Kidney glomerular epithelial cell (primary cell): ENCODE results near the gene RAX2.

Source experiments
- DNase-seq: peaks from one replicate; lab custom pipeline; 2025; lab: John Stamatoyannopoulos, UW

RAX2 gene

DNA sequence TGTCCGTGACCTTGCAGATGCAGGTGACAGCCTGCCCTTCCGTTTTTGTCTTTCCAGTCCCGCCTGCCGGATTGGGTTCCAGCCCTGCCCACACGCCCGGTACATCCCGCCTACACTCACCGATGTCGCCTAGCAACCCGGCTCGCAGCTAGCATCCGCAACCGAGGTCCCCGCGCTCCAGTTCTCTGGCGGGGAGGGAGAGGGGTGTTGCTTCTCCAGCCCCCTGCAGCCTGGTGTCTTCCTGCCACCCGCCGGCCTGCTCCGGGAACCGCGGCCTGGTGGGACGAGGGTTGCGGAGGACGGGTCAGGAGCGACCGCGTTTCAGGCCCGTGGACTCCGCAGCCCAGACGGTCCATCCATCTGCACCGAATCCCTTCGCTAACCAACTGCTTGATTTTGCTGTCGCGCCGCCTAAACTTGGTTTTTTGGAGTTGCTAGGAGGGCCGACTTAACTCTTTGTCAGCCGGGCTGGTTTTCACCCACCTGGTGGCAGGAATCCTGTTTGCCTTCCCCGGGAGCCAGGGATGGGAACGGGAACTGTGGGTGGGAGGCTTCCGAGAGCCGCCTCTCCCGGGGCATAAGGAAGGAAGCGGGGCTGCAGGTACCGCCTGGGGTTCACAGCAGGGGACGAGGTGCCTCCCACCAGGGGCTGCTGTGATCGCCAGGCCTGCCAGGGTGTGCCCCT lies 29.5 kb upstream of the RAX2 start:
- no peak for DNase-seq

GRCh38 chr19:3800996-3801395 lies 29.0 kb upstream of the RAX2 start:
- no peak for DNase-seq

- no peak for DNase-seq
Measured at GRCh38 chr19:3798137-3798536, 26.1 kb upstream of the RAX2 start.

DNA sequence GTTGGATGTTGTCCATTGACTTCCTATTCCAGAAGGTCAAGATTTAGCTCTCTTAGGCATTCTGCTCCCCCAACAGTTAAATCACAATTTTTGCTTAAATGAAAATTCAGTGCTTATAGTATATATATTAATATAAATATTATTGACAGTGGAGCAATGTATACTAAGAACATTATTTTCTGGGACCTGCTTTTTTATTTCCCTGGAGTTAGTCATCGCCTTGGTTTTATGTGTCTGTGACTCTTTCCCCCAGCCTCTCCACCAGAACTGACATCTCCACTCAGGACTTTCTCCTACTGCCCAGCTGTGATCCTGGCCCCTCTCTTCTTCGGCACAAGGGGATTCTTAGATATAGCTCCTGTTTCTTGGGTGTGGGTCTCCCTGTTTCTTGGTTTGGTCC lies 24.3 kb upstream of the RAX2 start:
- DNase-seq: no peak

DNA sequence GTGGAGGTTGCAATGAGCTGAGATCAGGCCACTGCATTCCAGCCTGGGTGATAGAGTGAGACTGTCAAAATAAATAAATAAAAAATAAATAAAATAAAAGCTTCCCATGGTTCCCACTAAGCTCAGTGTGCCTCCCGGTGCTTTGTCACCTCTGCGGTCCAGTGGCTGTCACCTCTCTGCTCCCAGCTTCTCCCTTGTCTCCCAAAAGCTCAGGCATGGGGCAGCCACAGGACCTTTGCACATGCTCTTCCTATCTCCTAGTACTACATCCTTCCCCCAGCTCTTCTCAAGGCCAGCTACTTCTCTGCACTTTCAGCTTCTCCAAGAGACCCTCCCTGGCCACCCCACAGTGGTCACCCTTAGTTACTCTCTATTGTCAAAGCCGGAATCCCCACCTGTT lies 21.8 kb upstream of the RAX2 start:
- no peak for DNase-seq

- no peak for DNase-seq
Measured at GRCh38 chr19:3792114-3792513, 20.1 kb upstream of the RAX2 start.

DNA sequence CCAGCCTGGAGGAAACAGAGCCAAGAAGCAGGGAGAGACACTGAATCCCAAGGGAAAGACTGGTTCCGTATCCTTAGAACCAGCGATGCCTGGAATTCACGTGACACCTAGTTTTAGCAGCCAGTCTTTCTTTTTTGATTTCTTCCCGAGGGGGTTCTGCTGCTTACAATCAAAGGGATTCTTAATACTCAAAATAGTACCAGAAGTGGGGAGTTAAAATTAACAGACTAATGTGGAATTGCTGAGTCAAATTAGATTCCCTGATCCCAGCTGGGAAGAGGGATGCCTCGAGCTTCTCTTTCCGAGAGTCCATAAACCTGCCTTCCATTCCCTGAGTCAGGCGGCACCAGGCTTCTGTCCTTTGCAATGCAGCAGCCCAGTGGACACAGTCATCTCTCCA lies 18.9 kb upstream of the RAX2 start:
- DNase-seq: no peak

GRCh38 chr19:3790209-3790734 lies 18.2 kb upstream of the RAX2 start:
- DNase-seq: no peak

DNA sequence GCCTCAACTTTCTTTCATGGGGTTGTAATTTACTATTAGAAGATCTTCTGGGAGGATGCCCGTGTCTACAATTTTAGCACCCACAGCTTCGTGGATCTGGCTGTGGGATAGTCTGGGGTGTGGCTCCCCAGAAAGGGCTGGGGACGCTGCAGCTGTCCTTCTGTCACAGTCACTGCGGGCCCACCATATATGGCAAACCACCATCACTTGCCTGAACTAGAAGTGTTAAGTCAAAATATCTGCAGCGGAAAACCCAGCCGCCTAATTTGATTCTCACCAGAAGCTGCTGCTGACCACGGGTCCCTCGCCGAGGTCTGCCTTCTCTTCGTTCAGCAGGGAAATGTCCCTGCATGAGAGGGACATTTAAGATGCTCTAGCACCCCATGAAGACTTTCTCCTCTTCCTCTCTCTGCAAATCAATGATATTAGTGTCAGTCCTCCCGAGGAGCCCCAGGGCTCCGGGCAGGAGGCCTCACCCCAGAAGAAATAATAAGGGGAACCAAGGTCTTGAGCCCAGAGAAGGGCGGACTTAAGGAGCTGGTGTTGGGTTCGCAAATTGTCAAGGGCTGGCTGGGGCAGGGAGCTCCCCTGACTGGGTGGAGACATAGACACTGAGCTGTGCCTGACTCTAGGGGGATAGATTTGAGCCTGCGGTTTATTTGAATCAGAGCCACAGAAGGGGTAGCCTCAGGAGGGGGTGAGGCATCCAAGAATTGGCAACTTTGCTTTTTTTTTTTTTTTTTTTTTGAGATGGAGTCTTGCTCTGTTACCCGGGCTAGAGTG lies 17.2 kb upstream of the RAX2 start:
- DNase-seq: no peak

GRCh38 chr19:3785938-3786824 lies 14.2 kb upstream of the RAX2 start, which contains the start of gene MATK:
MATK (minus strand) TSS chr19:3786381; CDS start chr19:3785135, 1,246 bp downstream.
- DNase-seq: no peak

DNA sequence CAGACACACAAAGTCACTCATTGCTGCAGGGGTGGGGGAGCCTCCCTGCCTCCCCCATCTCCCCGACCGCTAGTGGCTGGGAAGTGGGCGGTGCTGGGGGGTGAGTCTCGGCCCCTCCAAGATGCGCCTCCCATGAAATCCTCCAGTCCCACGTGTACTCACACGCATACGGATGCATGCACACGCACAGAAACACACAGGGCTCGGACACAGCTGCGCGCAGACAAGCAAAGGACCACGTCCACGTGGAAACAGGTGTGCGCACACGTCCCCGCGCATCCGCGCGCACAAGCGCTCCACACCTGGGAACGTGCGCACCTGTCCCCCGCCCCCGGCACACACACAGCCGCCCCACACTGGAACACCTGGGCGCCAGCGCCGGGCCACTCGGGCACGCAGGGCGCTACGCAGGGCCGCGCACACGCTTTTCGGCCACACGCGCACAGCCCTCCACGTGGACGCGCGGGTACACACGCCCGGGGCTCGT lies 13.5 kb upstream of the RAX2 start:
- DNase-seq: no peak

GRCh38 chr19:3784607-3785450 lies 12.8 kb upstream of the RAX2 start:
- no peak for DNase-seq

- no peak for DNase-seq
Measured at GRCh38 chr19:3783660-3784584, 11.9 kb upstream of the RAX2 start.

- no peak for DNase-seq
Measured at GRCh38 chr19:3782903-3783302, 10.9 kb upstream of the RAX2 start.

GRCh38 chr19:3782330-3782729 lies 10.3 kb upstream of the RAX2 start:
- DNase-seq: no peak

DNA sequence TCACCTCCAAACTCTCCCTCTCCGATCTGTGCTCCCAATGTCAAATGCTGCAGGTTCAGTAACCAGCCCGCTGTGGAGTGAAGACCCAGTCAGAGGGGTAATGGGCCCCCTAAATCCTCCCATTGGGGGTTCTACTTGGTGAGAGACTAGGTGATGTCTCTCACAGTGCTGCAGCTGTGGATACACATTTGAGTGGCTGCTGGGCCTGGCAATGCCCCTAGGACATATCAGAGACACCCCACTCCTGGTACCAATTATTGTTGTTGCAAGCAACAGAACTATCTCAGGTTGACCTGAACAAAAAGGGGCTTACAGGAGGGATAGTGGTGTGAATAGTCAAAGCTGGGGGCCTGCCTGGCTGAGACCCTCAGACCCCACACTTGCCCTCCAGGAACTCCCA lies 9.6 kb upstream of the RAX2 start:
- DNase-seq: no peak

GRCh38 chr19:3780786-3781304 lies 8.8 kb upstream of the RAX2 start:
- DNase-seq: no peak

DNA sequence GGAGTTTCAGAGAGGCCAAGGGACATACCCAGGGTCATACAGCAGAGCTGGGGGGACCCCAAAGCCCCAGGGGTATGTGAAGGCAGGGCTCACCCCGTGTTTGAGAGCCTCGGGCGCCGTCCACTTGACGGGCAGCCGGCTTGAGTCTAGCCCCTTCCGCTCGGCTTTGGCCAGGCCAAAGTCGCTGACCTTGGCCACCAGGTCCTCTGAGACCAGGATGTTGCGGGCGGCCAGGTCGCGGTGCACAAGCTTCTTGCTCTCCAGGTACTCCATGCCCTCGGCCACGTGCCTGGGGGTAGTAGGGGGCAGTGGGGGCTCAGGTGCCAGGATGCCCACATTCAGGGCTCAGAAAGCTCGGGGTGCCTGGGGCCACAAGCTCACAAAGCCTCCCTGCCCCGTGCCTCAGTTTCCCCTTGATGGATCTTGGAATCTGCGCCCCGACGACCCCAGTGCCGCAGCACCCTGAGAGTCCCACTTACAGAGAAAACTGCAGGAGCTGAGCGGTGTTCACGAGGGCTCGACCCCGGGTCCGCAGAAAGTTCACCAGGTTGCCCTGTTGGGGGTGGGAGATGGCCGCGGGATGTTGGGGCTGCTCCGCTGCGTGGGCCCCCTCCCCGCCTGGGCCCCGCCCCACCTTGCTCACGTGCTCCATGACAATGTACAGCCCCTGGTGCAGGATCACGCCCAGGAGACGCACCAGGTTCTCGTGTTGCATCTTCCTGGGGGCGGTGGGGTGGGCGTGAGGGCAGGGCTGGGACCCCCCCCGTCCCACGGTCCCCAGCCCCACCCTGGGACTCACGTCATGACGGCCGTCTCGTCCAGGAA lies 7.1 kb upstream of the RAX2 start:
- DNase-seq: no peak
